BJ (cell line): ENCODE results near the gene AARS1. TPM values are rescaled to one million over a fixed set of nuclear protein-coding genes. Genes with fewer than 3 reads are reported as not detected.

ENCODE experiments used
- CTCF ChIA-PET: fragments of 350-600 bp; formaldehyde crosslinking; extraction: SDS; loops from one replicate; lab custom pipeline; 2021; ENCODE audit warnings: antibody characterized with exemption, inconsistent platforms; lab: Yijun Ruan, JAX
- POLR2A ChIA-PET: fragments of 300-600 bp; sonication (Branson Sonifier 250); formaldehyde crosslinking; extraction: SDS; loops from one replicate; lab custom pipeline; 2021; ENCODE audit warnings: antibody characterized with exemption; lab: Charles Lee
- DNase-seq: peaks from one replicate; pipeline ENCODE4 v3.0.0-alpha.2; 2011; ENCODE audit warnings: low read depth
- H3K27me3 ChIP-seq: 2 replicates; pipeline ENCODE4 v1.6.0; 2011; ENCODE audit warnings: low read length; ENCODE audit not compliant: control insufficient read depth, insufficient read depth
- H3K36me3 ChIP-seq: 2 replicates; pipeline ENCODE4 v1.5.1; 2011; ENCODE audit warnings: low read length; ENCODE audit not compliant: control insufficient read depth, insufficient read depth
- H3K4me3 ChIP-seq: 2 replicates; pipeline ENCODE4 v1.5.1; 2011; ENCODE audit warnings: low read depth, mild to moderate bottlenecking, control low read depth, low read length
- CTCF ChIP-seq: IDR thresholded peaks from 2 replicates; pipeline ENCODE4 v1.5.1; 2011; ENCODE audit warnings: low read depth, mild to moderate bottlenecking, control low read depth, inconsistent platforms, low read length, moderate library complexity; ENCODE audit not compliant: insufficient read depth
- polyA plus RNA-seq: library from polyadenylated mRNA; depleted of rRNA; stranded (reverse); fragments of >200 nt; gene quantifications from 2 replicates; pipeline ENCODE4 v1.2.3, GENCODE V29; 2011

The AARS1 gene
- polyA plus RNA-seq, 1 experiment, result 234 TPM

DNA sequence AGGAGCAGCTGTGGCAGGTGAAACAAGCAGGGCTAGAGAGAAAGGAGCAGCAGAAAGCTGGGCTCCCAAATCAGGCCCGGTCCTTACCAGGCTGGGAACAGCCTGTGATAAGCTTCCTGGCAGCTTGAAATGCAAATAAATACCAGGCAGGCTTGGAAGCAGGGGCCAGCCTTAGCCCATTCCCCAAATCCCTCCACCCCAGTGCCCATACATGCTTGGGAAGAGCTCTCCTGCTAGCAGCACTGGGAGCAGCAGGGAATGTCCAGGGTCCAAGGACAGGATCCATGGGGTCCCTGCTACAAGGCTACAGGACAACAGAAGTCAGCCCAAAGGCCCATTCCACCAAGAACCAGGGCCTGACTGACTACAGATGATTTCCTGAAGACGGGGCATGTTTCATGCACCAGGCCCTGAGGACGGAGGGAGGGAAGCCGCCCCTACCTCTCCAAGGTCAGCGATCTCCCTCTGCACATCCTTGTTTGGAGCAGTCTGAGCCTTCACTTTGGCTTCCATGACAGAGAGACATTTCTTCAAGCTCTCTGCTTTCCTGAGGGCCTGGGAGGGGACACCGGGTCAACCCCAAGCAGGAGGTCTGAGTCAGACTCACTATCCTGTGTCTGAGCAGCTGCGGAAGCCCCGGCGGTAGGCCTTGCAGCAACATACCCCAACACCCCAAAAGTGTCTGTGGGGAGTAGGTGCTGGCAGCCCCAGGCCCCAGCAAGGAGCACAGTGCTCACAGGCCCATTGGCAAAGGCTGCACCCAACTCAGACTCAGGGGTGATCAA lies 34.9 kb downstream of the AARS1 start:
- no peak overlapping the region for H3K4me3 ChIP-seq
- ChIA-PET POLR2A (no interaction called here), CTCF (interaction anchor here (0.5 to 7.3 kb wide), 7 partner anchors 8 to 276 kb away, joined by 3 to 46 read pairs (median 4); no protein-coding TSS in a partner anchor)
- no peak for DNase-seq
- TF ChIP-seq CTCF, result no peak
- no peaks in the 10 kb centered on the region for H3K27me3 ChIP-seq
- peaks cover 49% of the 10 kb centered on the region for H3K36me3 ChIP-seq

- ChIA-PET CTCF (interaction anchor here (0.9 to 7.3 kb wide), 7 partner anchors 9 to 93 kb away, joined by 3 to 46 read pairs (median 4); no protein-coding TSS in a partner anchor), POLR2A (no interaction called here)
- H3K27me3 ChIP-seq, result no peaks in the 10 kb centered on the region
- no peak for DNase-seq
- H3K36me3 ChIP-seq, result peaks cover 45% of the 10 kb centered on the region
- H3K4me3 ChIP-seq, result no peak overlapping the region
- peak; percentile 69 for TF ChIP-seq CTCF
Measured at GRCh38 chr16:70253291-70254106, 35.8 kb downstream of the AARS1 start.

GRCh38 chr16:70252355-70252988 lies 36.8 kb downstream of the AARS1 start:
- H3K27me3 ChIP-seq, result no peaks in the 10 kb centered on the region
- peaks cover 39% of the 10 kb centered on the region for H3K36me3 ChIP-seq
- no peak for DNase-seq
- TF ChIP-seq CTCF, result peak; percentile 61
- ChIA-PET POLR2A (no interaction called here), CTCF (interaction anchor here (0.6 to 7.3 kb wide), 12 partner anchors 7 to 493 kb away, joined by 3 to 46 read pairs (median 4); partner anchors contain the start of gene DDX19B)
- no peak overlapping the region for H3K4me3 ChIP-seq

DNA sequence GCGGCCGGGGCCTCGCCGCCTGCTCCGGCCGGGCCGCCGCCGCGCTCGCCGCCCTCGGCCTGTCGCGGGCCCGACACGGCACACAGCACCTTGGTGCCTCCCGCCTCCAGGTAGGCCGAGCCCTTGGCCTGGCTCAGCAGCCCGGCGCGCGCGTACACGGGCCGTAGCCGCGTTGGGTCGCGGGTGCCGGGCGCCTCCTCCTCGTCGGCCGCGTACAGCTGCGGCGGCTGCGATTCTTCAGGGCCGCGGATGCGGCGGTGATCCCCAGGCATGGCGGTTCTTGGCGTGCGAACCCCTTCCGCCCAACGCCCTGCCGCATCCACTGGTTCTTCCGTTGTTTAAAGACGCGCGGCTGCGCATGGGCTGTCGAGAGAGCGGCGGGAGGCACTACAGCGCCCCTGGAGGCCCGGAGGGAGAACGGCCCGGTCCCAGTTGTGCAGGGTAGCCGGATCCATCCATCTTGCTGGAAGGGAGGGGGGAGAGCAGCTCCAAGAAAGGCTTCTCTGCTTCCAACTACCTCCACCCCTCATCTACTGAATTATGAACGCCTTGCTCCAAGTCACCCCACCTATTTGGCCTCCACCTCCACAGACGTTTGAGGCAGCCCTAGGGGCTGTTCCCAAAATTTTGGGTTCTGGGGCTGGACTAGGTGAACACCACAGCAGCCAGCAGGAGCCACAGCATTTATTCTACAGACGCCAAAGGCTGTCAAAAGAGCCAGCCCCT lies 37.5 kb downstream of the AARS1 start, which contains the start of gene EXOSC6:
Gene EXOSC6, minus strand, starts transcription at position 312 of the 726 bp plus-strand sequence. Its CDS starts 40 bp downstream, at position 272.
- peak; percentile 92 for TF ChIP-seq CTCF
- POLR2A ChIA-PET, result interaction anchor here (0.6 kb wide), 1 partner anchor 158 kb away, joined by 15 read pairs; no protein-coding TSS in a partner anchor
- peaks cover 37% of the 10 kb centered on the region for H3K36me3 ChIP-seq
- CTCF ChIA-PET, result interaction anchor here (0.6 to 7.3 kb wide), 10 partner anchors 8 to 493 kb away, joined by 3 to 46 read pairs (median 4); partner anchors contain the start of gene DDX19B
- DNase-seq, result peak; percentile 39
- H3K4me3 ChIP-seq, result peak within 1 kb of the TSS; percentile 53
- H3K27me3 ChIP-seq, result no peaks in the 10 kb centered on the region
